GM12878 (cell line): ENCODE results near the gene MS4A4E.
"Not testable (repeated sequence)": the region's sequence is repeated elsewhere in the genome, so short reads cannot be mapped to it uniquely, and the experiment has no call there.

Source experiments
- ATF3 ChIP-seq: IDR thresholded peaks from 2 replicates; pipeline ENCODE4 v1.6.1; 2011; ENCODE audit warnings: low read depth, mild to moderate bottlenecking, low read length, moderate library complexity, borderline replicate concordance; ENCODE audit errors: extremely low read depth
- DPF2 ChIP-seq: fragments of 450-650 bp; IDR thresholded peaks from 2 replicates; pipeline ENCODE4 v1.6.1; 2017; ENCODE audit warnings: mild to moderate bottlenecking
- E2F4 ChIP-seq: IDR thresholded peaks from 2 replicates; pipeline ENCODE4 v1.6.1; 2012; ENCODE audit warnings: low read depth, low read length, improper control_type of control experiment
- EZH2 ChIP-seq: IDR thresholded peaks from 2 replicates; pipeline ENCODE4 v1.6.1; 2012; ENCODE audit warnings: low read depth, mild to moderate bottlenecking, control low read depth, inconsistent platforms, low read length, borderline replicate concordance; ENCODE audit not compliant: control insufficient read depth
- IKZF1 ChIP-seq: fragments of 450-650 bp; conservative IDR thresholded peaks from 2 replicates; pipeline ENCODE4 v1.6.1; 2017; ENCODE audit warnings: antibody characterized with exemption, mild to moderate bottlenecking
- POLR2A ChIP-seq: IDR thresholded peaks from 2 replicates; pipeline ENCODE4 v1.6.1; 2011; ENCODE audit warnings: low read depth, mild to moderate bottlenecking, low read length
- RAD21 ChIP-seq: IDR thresholded peaks from 2 replicates; pipeline ENCODE4 v1.6.1; 2011; ENCODE audit warnings: mild to moderate bottlenecking, low read depth, low read length, moderate library complexity; ENCODE audit not compliant: insufficient read depth
- SUZ12 ChIP-seq: fragments of 200-600 bp; sonication (generic); IDR thresholded peaks from one replicate; pipeline ENCODE4 v1.6.1; 2018; ENCODE audit warnings: antibody characterized with exemption, mild to moderate bottlenecking; ENCODE audit not compliant: unreplicated experiment
- USF2 ChIP-seq: IDR thresholded peaks from 2 replicates; pipeline ENCODE4 v1.6.1; 2011; ENCODE audit warnings: low read depth, low read length, improper control_type of control experiment, borderline replicate concordance

- TF ChIP-seq E2F4, IKZF1, POLR2A, SUZ12, USF2, RAD21, DPF2, EZH2, ATF3: not testable (repeated sequence)
Measured at GRCh38 chr11:60188481-60188880, 54.5 kb downstream of the MS4A4E start.
